Measurements from ENCODE around the gene LCMT2. TPM values are rescaled to one million over a fixed set of nuclear protein-coding genes. Genes with fewer than 3 reads are reported as not detected.

LCMT2 gene
- total RNA-seq, 1 donor from 2014 or later = 9.6 TPM

- peak; percentile 46 for DNase-seq (ENCODE audit: low spot score)
- peaks cover 33% of the 10 kb centered on the region for H3K36me3 Mint-ChIP-seq (ENCODE audit: low read depth, unreplicated experiment)
- H3K9me3 Mint-ChIP-seq (ENCODE audit: unreplicated experiment) = no peaks in the 10 kb centered on the region
- H3K27me3 Mint-ChIP-seq (ENCODE audit: unreplicated experiment) = peaks cover 7% of the 10 kb centered on the region
- peak overlapping the region; percentile 89 for H3K27ac Mint-ChIP-seq (ENCODE audit: unreplicated experiment)
- TF ChIP-seq CTCF (IDR thresholded peaks at IDR 0.05; ENCODE audit: unreplicated experiment) = no peak
- peaks cover 43% of the 10 kb centered on the region for H3K4me1 Mint-ChIP-seq (ENCODE audit: unreplicated experiment)
- peak overlapping the region; percentile 97 for H3K4me3 Mint-ChIP-seq (ENCODE audit: unreplicated experiment)
These were observed 40.1 kb upstream of the LCMT2 start for GRCh38 chr15:43370310-43370974.

GRCh38 chr15:43361313-43361903 is 31.0 kb upstream of the LCMT2 start:
- Mint-ChIP-seq H3K27ac (ENCODE audit: unreplicated experiment) (no peak overlapping the region), H3K4me1 (ENCODE audit: unreplicated experiment) (peaks cover 11% of the 10 kb centered on the region), H3K9me3 (ENCODE audit: unreplicated experiment) (peaks cover 10% of the 10 kb centered on the region), H3K4me3 (ENCODE audit: unreplicated experiment) (peak overlapping the region; percentile 79), H3K27me3 (ENCODE audit: unreplicated experiment) (no peaks in the 10 kb centered on the region), H3K36me3 (ENCODE audit: low read depth, unreplicated experiment) (peaks cover 63% of the 10 kb centered on the region)
- DNase-seq (ENCODE audit: low spot score) = no peak
- no peak for TF ChIP-seq CTCF (IDR thresholded peaks at IDR 0.05; ENCODE audit: unreplicated experiment)

GRCh38 chr15:43360821-43361220 is 30.4 kb upstream of the LCMT2 start:
- no peak overlapping the region for H3K27ac Mint-ChIP-seq (ENCODE audit: unreplicated experiment)
- H3K4me1 Mint-ChIP-seq (ENCODE audit: unreplicated experiment) = peaks cover 12% of the 10 kb centered on the region
- peaks cover 63% of the 10 kb centered on the region for H3K36me3 Mint-ChIP-seq (ENCODE audit: low read depth, unreplicated experiment)
- TF ChIP-seq CTCF (IDR thresholded peaks at IDR 0.05; ENCODE audit: unreplicated experiment) = no peak
- no peaks in the 10 kb centered on the region for H3K27me3 Mint-ChIP-seq (ENCODE audit: unreplicated experiment)
- H3K9me3 Mint-ChIP-seq (ENCODE audit: unreplicated experiment) = peaks cover 10% of the 10 kb centered on the region
- H3K4me3 Mint-ChIP-seq (ENCODE audit: unreplicated experiment) = peak overlapping the region; percentile 79
- no peak for DNase-seq (ENCODE audit: low spot score)

- H3K36me3 Mint-ChIP-seq (ENCODE audit: low read depth, unreplicated experiment) = peaks cover 7% of the 10 kb centered on the region
These were observed 22.5 kb upstream of the LCMT2 start for GRCh38 chr15:43352693-43353382.

More at GRCh38 chr15:43352693-43353382, 22.5 kb upstream of the LCMT2 start:
- DNase-seq (ENCODE audit: low spot score) = no peak
- Mint-ChIP-seq H3K4me3 (ENCODE audit: unreplicated experiment) (no peak overlapping the region), H3K27ac (ENCODE audit: unreplicated experiment) (no peak overlapping the region), H3K9me3 (ENCODE audit: unreplicated experiment) (no peaks in the 10 kb centered on the region), H3K4me1 (ENCODE audit: unreplicated experiment) (peaks cover 3% of the 10 kb centered on the region), H3K27me3 (ENCODE audit: unreplicated experiment) (no peaks in the 10 kb centered on the region)
- TF ChIP-seq CTCF (IDR thresholded peaks at IDR 0.05; ENCODE audit: unreplicated experiment) = no peak

Measured in endothelial cell (in vitro differentiated cells).